H1 (cell line): ENCODE data around the gene MYG1. TPM values are rescaled to one million over a fixed set of nuclear protein-coding genes. Genes with fewer than 3 reads are reported as not detected.

Experiments
- CTCF ChIA-PET: fragments of 300-600 bp; sonication (Branson Sonifier 250); formaldehyde crosslinking; loops from one replicate; lab custom pipeline; 2021; ENCODE audit not compliant: partially characterized antibody; lab: Charles Lee
- POLR2A ChIA-PET: fragments of 300-600 bp; sonication (Branson Sonifier 250); formaldehyde crosslinking; loops from one replicate; lab custom pipeline; 2021; ENCODE audit warnings: inconsistent platforms; ENCODE audit not compliant: partially characterized antibody; lab: Charles Lee
- DNase-seq, 2 experiments: peaks; one replicate each; pipeline versions ENCODE4 v3.0.0 to v3.0.0-alpha.2; 2010 to 2022; ENCODE audit warnings: low spot score in 2 of 2, low read depth in 1 of 2, mixed read lengths in 1 of 2
- FAIRE-seq: peaks from 2 replicates; lab custom pipeline; 2011; peaks lifted over from hg19 to GRCh38; lab: Jason Lieb, UNC
- H2AFZ ChIP-seq: 2 replicates; pipeline ENCODE4 v1.8.1; 2012; ENCODE audit warnings: low read length, inconsistent platforms
- H2AK5ac ChIP-seq: 2 replicates; pipeline ENCODE4 v1.6.1; 2013; ENCODE audit warnings: low read depth, low read length
- H2BK120ac ChIP-seq: replicated peaks from 2 replicates; pipeline ENCODE3; 2013; ENCODE audit warnings: low read depth, low read length, inconsistent platforms
- H2BK12ac ChIP-seq: 2 replicates; pipeline ENCODE4 v1.6.1; 2013; ENCODE audit warnings: low read depth, low read length
- H2BK15ac ChIP-seq: 2 replicates; pipeline ENCODE4 v1.6.1; 2013; ENCODE audit warnings: low read length
- H2BK20ac ChIP-seq: 2 replicates; pipeline ENCODE4 v1.6.1; 2013; ENCODE audit warnings: low read length
- H2BK5ac ChIP-seq: 2 replicates; pipeline ENCODE4 v1.6.1; 2013; ENCODE audit warnings: low read depth, low read length
- H3K14ac ChIP-seq: 2 replicates; pipeline ENCODE4 v1.6.1; 2013; ENCODE audit warnings: inconsistent platforms; ENCODE audit not compliant: insufficient read length
- H3K18ac ChIP-seq: 2 replicates; pipeline ENCODE4 v1.6.1; 2013; ENCODE audit warnings: low read length; ENCODE audit errors: extremely low read depth
- H3K23ac ChIP-seq: 2 replicates; pipeline ENCODE4 v1.6.1; 2013; ENCODE audit warnings: inconsistent platforms; ENCODE audit not compliant: insufficient read length
- H3K23me2 ChIP-seq: 2 replicates; pipeline ENCODE4 v1.6.1; 2013; ENCODE audit warnings: low read depth, low read length
- H3K27ac ChIP-seq: 2 replicates; pipeline ENCODE4 v1.6.1; 2011; ENCODE audit warnings: low read depth, low read length, inconsistent platforms
- H3K27me3 ChIP-seq, 4 experiments: replicated peaks in 1 of 4; 1 replicate in 1 of 4; 2 replicates in 3 of 4; pipeline versions ENCODE4 v1.6.1 to v1.8.1; 2011 to 2013; ENCODE audit warnings: low read length in 3 of 4, mild to moderate bottlenecking in 3 of 4, inconsistent platforms in 2 of 4, mixed read lengths in 2 of 4, moderate library complexity in 1 of 4; ENCODE audit not compliant: control insufficient read depth in 3 of 4, insufficient read depth in 3 of 4; ENCODE audit errors: extremely low read depth in 1 of 4
- H3K36me3 ChIP-seq, 4 experiments: 2 replicates each; pipeline versions ENCODE4 v1.6.1 to v1.8.1; 2011 to 2013; ENCODE audit warnings: mild to moderate bottlenecking in 4 of 4, low read length in 3 of 4, moderate library complexity in 2 of 4, control low read depth in 1 of 4, inconsistent platforms in 1 of 4; ENCODE audit not compliant: insufficient read depth in 4 of 4, control insufficient read depth in 2 of 4
- H3K4ac ChIP-seq: replicated peaks from 2 replicates; pipeline ENCODE3; 2013; ENCODE audit warnings: low read length, low read depth, mixed read lengths, inconsistent platforms; ENCODE audit not compliant: insufficient read length
- H3K4me1 ChIP-seq, 4 experiments: replicated peaks in 1 of 4; 1 replicate in 1 of 4; 2 replicates in 3 of 4; pipeline versions ENCODE4 v1.6.1 to v1.8.1; 2011 to 2013; ENCODE audit warnings: low read length in 3 of 4, inconsistent platforms in 2 of 4, mixed read lengths in 1 of 4; ENCODE audit not compliant: insufficient read depth in 4 of 4, control insufficient read depth in 3 of 4
- H3K4me2 ChIP-seq, 2 experiments: 2 replicates each; pipeline versions ENCODE4 v1.6.1 to v1.8.1; 2011 to 2013; ENCODE audit warnings: low read depth in 2 of 2, low read length in 2 of 2, control low read depth in 1 of 2, inconsistent platforms in 1 of 2, mild to moderate bottlenecking in 1 of 2; ENCODE audit not compliant: insufficient read depth in 1 of 2
- H3K4me3 ChIP-seq, 4 experiments: fragments of 200-600, 300-600 bp in 1 of 4; sonication (generic), shearing (Covaris generic), sonication (Bioruptor Twin) in 1 of 4; 2 replicates each; pipeline versions ENCODE4 v1.5.1 to v1.8.1; 2011 to 2016; ENCODE audit warnings: low read length in 4 of 4, low read depth in 3 of 4, control low read depth in 2 of 4, inconsistent platforms in 2 of 4, mild to moderate bottlenecking in 2 of 4, mixed read lengths in 1 of 4, moderate library complexity in 1 of 4; ENCODE audit not compliant: insufficient read depth in 2 of 4; ENCODE audit errors: extremely low read depth in 1 of 4
- H3K56ac ChIP-seq: replicated peaks from 2 replicates; pipeline ENCODE3; 2013; ENCODE audit warnings: low read depth, mild to moderate bottlenecking, mixed read lengths, low read length, inconsistent platforms; ENCODE audit not compliant: insufficient read length
- H3K79me1 ChIP-seq: 2 replicates; pipeline ENCODE4 v1.6.1; 2013; ENCODE audit warnings: low read depth, low read length, control low read depth
- H3K79me2 ChIP-seq, 2 experiments: 2 replicates each; pipeline versions ENCODE4 v1.6.1 to v1.8.1; 2012 to 2013; ENCODE audit warnings: low read length in 2 of 2, mild to moderate bottlenecking in 2 of 2, inconsistent platforms in 1 of 2; ENCODE audit not compliant: insufficient read depth in 2 of 2, control insufficient read depth in 1 of 2
- H3K9ac ChIP-seq, 4 experiments: replicated peaks in 1 of 4; 1 replicate in 1 of 4; 2 replicates in 3 of 4; pipeline versions ENCODE4 v1.6.1 to v1.8.1; 2011 to 2013; ENCODE audit warnings: low read depth in 3 of 4, low read length in 3 of 4, control low read depth in 2 of 4, mild to moderate bottlenecking in 2 of 4, moderate library complexity in 2 of 4, inconsistent platforms in 1 of 4; ENCODE audit errors: extremely low read depth in 1 of 4
- H3K9me3 ChIP-seq, 2 experiments: 2 replicates each; pipeline versions ENCODE4 v1.6.1 to v1.8.1; 2012 to 2013; ENCODE audit warnings: mild to moderate bottlenecking in 2 of 2, moderate library complexity in 2 of 2, control low read depth in 1 of 2, inconsistent platforms in 1 of 2, low read depth in 1 of 2, low read length in 1 of 2, mixed read lengths in 1 of 2; ENCODE audit not compliant: insufficient read depth in 2 of 2
- H4K20me1 ChIP-seq, 2 experiments: replicated peaks in 1 of 2; 2 replicates each; pipeline versions ENCODE3 to v1.8.1; 2011 to 2013; ENCODE audit warnings: inconsistent platforms in 2 of 2, low read length in 2 of 2, mild to moderate bottlenecking in 1 of 2; ENCODE audit not compliant: insufficient read depth in 2 of 2, control insufficient read depth in 1 of 2
- H4K5ac ChIP-seq: 2 replicates; pipeline ENCODE4 v1.6.1; 2013; ENCODE audit warnings: low read length, low read depth, mixed read lengths, inconsistent platforms; ENCODE audit not compliant: insufficient read length
- H4K8ac ChIP-seq: 2 replicates; pipeline ENCODE4 v1.8.0; 2013; ENCODE audit warnings: mild to moderate bottlenecking, moderate library complexity, low read length, inconsistent platforms; ENCODE audit not compliant: insufficient read depth; ENCODE audit errors: extremely low read depth
- H4K91ac ChIP-seq: replicated peaks from 2 replicates; pipeline ENCODE3; 2013; ENCODE audit warnings: low read length, mixed read lengths, inconsistent platforms; ENCODE audit not compliant: insufficient read length
- BACH1 ChIP-seq: IDR thresholded peaks from 2 replicates; pipeline ENCODE4 v1.6.1; 2012; ENCODE audit warnings: low read length, improper control_type of control experiment
- BRCA1 ChIP-seq: IDR thresholded peaks from 2 replicates; pipeline ENCODE4 v1.6.1; 2012; ENCODE audit warnings: low read depth, low read length, improper control_type of control experiment
- CREB1 ChIP-seq: IDR thresholded peaks from 2 replicates; pipeline ENCODE4 v1.6.1; 2012; ENCODE audit warnings: inconsistent platforms
- CTCF ChIP-seq, 3 experiments: IDR thresholded peaks; 1 replicate in 2 of 3; 2 replicates in 1 of 3; pipeline versions ENCODE4 v1.5.1 to v1.6.1; 2011; ENCODE audit warnings: low read length in 3 of 3, mild to moderate bottlenecking in 3 of 3, inconsistent platforms in 2 of 3, low read depth in 1 of 3, moderate library complexity in 1 of 3; ENCODE audit not compliant: insufficient read depth in 1 of 3; ENCODE audit errors: control extremely low read depth in 1 of 3
- EGR1 ChIP-seq: IDR thresholded peaks from 2 replicates; pipeline ENCODE4 v1.6.1; 2011; ENCODE audit warnings: low read depth, low read length, borderline replicate concordance
- FOSL1 ChIP-seq: IDR thresholded peaks from 2 replicates; pipeline ENCODE4 v1.6.1; 2011; ENCODE audit warnings: mild to moderate bottlenecking, low read depth, low read length, moderate library complexity; ENCODE audit not compliant: insufficient read depth
- HDAC6 ChIP-seq: IDR thresholded peaks from one replicate; pipeline ENCODE4 v1.7.1; 2012; ENCODE audit warnings: low read depth, mild to moderate bottlenecking, inconsistent platforms, low read length, moderate library complexity
- JUND ChIP-seq: IDR thresholded peaks from 2 replicates; pipeline ENCODE4 v1.6.1; 2011; ENCODE audit warnings: mild to moderate bottlenecking, improper control_type of control experiment, low read length
- MAFK ChIP-seq: IDR thresholded peaks from 2 replicates; pipeline ENCODE4 v1.6.1; 2012; ENCODE audit warnings: low read depth, mild to moderate bottlenecking, improper control_type of control experiment, low read length
- RFX5 ChIP-seq: IDR thresholded peaks from 2 replicates; pipeline ENCODE4 v1.6.1; 2011; ENCODE audit warnings: low read depth, low read length, improper control_type of control experiment, borderline replicate concordance
- RXRA ChIP-seq: IDR thresholded peaks from 2 replicates; pipeline ENCODE4 v1.6.1; 2011; ENCODE audit warnings: low read depth, mild to moderate bottlenecking, low read length, moderate library complexity; ENCODE audit not compliant: insufficient read depth
- SP2 ChIP-seq: IDR thresholded peaks from 2 replicates; pipeline ENCODE4 v1.6.1; 2012; ENCODE audit warnings: mild to moderate bottlenecking, low read length, inconsistent platforms
- TAF1 ChIP-seq: IDR thresholded peaks from 2 replicates; pipeline ENCODE4 v1.6.1; 2011; ENCODE audit warnings: mild to moderate bottlenecking, low read depth, low read length
- WGBS, 2 experiments: shearing (Covaris generic) in 1 of 2; methylation state at CpG; one replicate each; pipeline versions ENCODE4 v1.1.6 to v1.1.7; 2013 to 2015; ENCODE audit warnings: low lambda C conversion rate in 2 of 2, mixed read lengths in 2 of 2, inconsistent platforms in 1 of 2, low coverage in 1 of 2, missing lambda C conversion rate in 1 of 2; ENCODE audit not compliant: insufficient replicate concordance in 2 of 2, insufficient coverage in 1 of 2, insufficient read length in 1 of 2; ENCODE audit errors: extremely low coverage in 1 of 2, missing lambda C conversion rate in 1 of 2; 5-methylcytosine and 5-hydroxymethylcytosine counted together
- polyA plus RNA-seq, 7 experiments: library from polyadenylated mRNA; depleted of rRNA in 3 of 7; stranded (reverse) in 5 of 7; unstranded in 2 of 7; fragments of >200 nt in 5 of 7; fragments of 200-250 nt in 2 of 7; gene quantifications; 1 replicate in 5 of 7; 2 replicates in 1 of 7; 4 replicates in 1 of 7; pipeline versions ENCODE4 v1.2.1 to v1.2.3, GENCODE V29; 2011 to 2013; ENCODE audit warnings: missing spikeins in 2 of 7, mixed read lengths in 2 of 7
- total RNA-seq: library from RNA; stranded (reverse); fragmentation: NEBNext Ultra II Directional; extraction: Animal tissue kit (Norgen Biotek cat#: 25700); gene quantifications from 2 replicates; pipeline ENCODE4 v1.2.1, GENCODE V29; 2021

The MYG1 gene
- total and polyA plus RNA-seq, 2 of the 8 experiments (the other 6 are each of a cell fraction or from before 2014, with no cell fraction given): 83.3 to 104 TPM

DNA sequence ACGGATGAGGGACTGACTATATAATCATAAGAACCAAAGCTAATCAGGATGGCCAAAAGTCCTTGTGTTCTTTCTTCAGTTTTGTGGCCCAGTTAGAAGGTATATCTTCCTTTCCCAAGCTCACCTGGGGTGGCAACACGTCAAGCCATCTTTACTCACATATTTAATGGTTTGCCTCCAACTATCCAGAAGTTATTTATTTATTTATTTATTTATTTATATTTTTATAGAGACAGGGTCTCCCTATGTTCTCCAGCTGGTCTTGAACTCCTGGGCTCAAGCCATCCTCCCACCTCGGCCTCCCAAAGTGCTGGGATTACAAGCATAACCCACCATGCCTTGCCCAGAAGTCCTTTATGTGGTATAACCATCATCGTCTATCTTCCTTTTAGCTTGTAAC lies 48.4 kb downstream of the MYG1 start:
- FAIRE-seq: no peak
- POLR2A ChIA-PET: interaction anchor here (0.6 to 1.4 kb wide), 4 partner anchors 32 to 142 kb away, joined by 3 to 6 read pairs (median 4); no protein-coding TSS in a partner anchor
- TF ChIP-seq EGR1 (no peak), RXRA (no peak), BACH1 (no peak), BRCA1 (no peak), HDAC6 (no peak), CREB1 (no peak), CTCF (IDR thresholded peaks at IDR 0.05; ENCODE audit: control extremely low read depth in 1 of 3, insufficient read depth in 1 of 3, low read depth in 1 of 3, low read length in 3 of 3) (no peak), FOSL1 (no peak), SP2 (no peak), RFX5 (no peak), JUND (no peak), TAF1 (no peak), MAFK (no peak)

More for the DNA sequence above, 48.4 kb downstream of the MYG1 start:
- no peak overlapping the region for H3K56ac ChIP-seq
- CTCF ChIA-PET: interaction anchor here (0.7 to 21.3 kb wide), 8 partner anchors 19 to 162 kb away, joined by 3 to 381 read pairs (median 5); partner anchors contain the start of genes AAAS and SP7
- H2AK5ac ChIP-seq: no peak overlapping the region
- H3K9me3 ChIP-seq: no peaks in the 10 kb centered on the region
- H2AFZ ChIP-seq: no peak overlapping the region
- H3K14ac ChIP-seq: no peak overlapping the region
- no peak overlapping the region for H4K8ac ChIP-seq
- peaks cover 3% of the 10 kb centered on the region; the same call in 1 of the 2 replicates for H3K23me2 ChIP-seq
- H3K27ac ChIP-seq: no peak overlapping the region
- no peak for DNase-seq
- H3K79me2 ChIP-seq: no peaks in the 10 kb centered on the region
- no peaks in the 10 kb centered on the region for H3K36me3 ChIP-seq
- no peak overlapping the region for H3K23ac ChIP-seq
- H2BK5ac ChIP-seq: no peak overlapping the region
- no peak overlapping the region for H3K18ac ChIP-seq
- no peak overlapping the region for H3K4me3 ChIP-seq
- H4K20me1 ChIP-seq: no peaks in the 10 kb centered on the region
- no peaks in the 10 kb centered on the region for H3K79me1 ChIP-seq
- H3K9ac ChIP-seq: no peak overlapping the region
- H4K91ac ChIP-seq: no peak overlapping the region
- H3K4me1 ChIP-seq: peaks cover 0 to 15% (median 8%) of the 10 kb centered on the region in 4 experiments; a peak in 5 of 7 replicates
- H2BK12ac ChIP-seq: no peak overlapping the region
- H3K4me2 ChIP-seq: no peak overlapping the region
- H3K4ac ChIP-seq: no peak overlapping the region
- H2BK120ac ChIP-seq: no peak overlapping the region
- peaks cover 3 to 13% (median 5%) of the 10 kb centered on the region in 4 experiments; a peak in 4 of 7 replicates for H3K27me3 ChIP-seq
- no peak overlapping the region for H4K5ac ChIP-seq
- H2BK20ac ChIP-seq: no peak overlapping the region
- WGBS, 2 experiments: 86% methylated on average over 4 of the region's 4 CpGs; no CpG with 5 or more reads in 1 of the 2 experiments
- no peak overlapping the region for H2BK15ac ChIP-seq
